ENCODE measurements around the gene SDK1.
"Not testable (repeated sequence)": the region's sequence is repeated elsewhere in the genome, so short reads cannot be mapped to it uniquely, and the experiment has no call there.

The SDK1 gene

DNA sequence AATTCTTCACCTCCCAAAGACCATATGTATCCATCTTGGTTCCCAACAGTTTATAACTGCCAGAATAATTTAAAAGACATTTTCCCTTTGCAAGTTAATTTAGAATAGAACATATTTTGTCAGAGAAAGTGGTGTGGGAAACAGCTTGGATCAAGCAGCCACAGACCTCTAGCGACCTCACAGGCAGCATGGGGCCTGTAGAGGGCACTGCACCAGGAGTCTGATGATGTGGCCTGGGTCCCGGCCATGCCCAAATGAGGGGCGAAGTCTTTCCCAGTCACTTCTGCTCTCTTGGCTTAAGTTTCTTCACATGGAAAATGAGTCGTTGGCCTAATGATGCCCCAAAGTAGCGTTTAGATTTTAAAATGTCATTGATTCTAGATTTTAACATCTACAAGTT is 243.2 kb downstream of the SDK1 start:
- no peak for DNase-seq

DNA sequence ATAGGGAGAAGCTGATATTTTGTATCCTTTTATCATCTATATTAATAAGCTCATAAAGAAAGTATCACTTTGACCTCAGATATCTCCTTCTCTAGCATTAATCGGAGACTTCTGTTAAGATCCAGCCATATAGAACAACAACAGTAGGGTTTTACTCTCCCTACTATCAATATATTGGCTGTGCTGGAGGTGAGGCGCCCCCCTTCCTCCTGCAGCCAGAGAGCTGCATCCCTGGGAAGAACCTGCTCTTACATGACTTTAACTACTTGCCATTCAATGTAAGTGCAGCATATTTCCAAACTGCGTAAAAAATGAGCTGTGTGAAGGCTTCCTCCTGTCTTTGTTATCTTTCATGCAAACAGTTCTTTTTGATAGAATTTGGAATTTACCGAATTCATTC is 247.8 kb downstream of the SDK1 start:
- no peak for DNase-seq

DNA sequence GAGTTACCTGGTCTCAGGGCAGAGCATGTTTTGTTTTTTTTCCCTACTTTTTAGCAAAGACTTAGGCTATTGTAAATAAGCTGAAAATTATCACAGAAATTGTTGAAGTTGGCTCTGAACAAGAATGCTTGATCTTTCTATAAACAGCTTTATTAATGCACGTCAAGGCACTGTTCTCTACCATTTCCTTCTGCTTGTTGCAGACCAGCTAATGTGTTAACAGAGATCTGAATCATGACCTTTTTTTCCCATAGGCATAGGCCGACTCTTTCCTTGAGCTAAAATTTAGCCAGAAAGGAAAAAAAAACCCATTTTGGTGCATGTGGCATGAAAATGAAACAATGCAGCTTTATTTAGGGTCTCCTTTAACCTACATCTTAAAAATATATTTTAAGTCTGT is 248.5 kb downstream of the SDK1 start:
- DNase-seq = no peak

DNA sequence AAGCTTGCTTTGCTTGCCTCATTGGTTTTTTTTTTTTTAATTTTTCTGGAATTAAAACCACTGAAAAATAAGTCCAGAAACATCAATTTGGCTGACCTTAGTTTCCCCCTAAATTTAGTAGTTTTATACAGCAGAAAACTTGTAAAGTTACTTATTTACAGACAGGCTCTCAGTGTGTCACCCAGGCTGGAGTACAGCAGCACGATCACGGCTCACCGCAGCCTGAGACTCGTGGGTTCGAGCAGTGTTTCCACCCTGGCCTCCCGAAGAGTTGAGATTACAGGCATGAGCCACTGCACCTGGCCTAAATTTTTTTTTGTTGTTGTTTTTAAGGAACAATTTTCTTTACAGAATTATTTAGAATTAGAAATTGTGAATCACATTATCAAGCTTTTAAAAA is 250.5 kb downstream of the SDK1 start:
- no peak for DNase-seq

DNA sequence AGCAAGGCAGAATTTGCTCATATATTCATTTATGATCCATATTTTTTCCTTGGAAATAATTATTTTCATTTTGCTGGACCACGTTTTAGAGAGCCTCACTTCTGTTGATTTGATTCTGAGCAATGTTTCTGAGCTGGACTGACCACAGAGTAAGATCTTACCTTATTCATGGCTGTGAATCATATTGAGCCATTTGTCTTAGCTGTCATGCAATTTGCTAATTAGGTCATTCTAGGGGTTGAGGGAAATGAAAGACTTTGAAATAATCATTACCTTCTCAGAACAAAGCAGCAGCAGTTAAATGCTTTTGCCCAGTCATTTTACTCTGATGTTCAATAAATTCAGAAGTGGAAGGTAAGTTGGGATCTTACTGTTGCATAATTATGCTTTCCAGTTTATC is 251.4 kb downstream of the SDK1 start:
- no peak for DNase-seq

DNA sequence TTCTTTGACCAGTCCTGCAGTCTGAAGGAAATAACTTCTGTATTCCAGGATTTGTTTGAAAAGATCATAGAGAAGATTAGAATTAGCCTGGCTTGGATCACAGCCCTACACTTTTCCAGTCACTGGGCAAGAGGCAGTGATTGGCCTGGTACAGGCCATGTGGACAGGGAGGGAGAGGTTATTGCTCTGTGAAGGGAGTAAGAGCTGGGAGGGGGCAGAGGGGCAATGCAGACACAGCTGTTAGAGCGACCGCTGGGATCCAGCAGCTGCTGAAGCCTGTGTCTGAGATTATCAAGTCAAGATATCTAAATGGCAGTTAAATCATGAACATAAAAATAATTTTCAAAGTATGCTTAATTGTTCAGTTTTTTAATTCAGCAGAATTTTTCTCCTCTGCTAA is 257.3 kb downstream of the SDK1 start:
- DNase-seq = no peak

DNA sequence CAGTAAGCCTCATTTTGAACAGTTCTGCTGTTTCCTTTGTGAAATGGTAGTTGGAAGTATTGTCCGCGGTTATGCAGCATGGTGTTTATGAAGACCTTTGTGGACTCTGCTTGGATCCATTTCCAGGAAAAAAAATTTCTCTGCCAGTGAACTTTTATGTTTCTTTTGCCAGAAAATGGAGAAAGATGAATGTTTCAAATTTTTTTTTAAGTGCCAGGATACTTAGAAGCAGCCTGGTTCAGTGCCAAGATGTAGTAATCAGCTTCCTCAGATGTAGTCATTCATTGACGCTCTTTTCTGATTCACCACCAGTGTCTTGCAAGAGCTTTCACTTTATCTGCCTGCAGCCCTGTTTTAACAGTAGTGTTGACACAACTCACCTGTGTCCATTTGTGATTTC is 258.2 kb downstream of the SDK1 start:
- DNase-seq = no peak

DNA sequence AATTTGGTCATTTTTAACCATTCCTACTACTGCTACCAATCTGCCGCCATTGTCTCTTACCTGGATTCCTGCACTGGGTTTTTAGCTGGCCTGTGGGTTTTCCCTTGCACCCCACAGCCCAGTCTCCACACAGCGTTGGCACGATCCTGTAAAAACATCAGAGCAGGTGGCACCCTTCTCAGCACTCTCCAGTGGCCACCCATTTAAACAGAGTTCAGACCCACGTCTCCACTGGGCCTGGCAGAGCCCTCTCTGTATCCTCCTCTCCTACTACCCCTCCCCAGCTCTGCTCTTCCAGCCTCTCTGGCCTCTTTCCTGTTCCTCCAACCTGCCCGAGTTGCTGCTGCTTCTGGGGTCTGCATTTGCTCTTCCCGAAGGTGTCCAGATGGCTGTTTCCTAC is 259.4 kb downstream of the SDK1 start:
- DNase-seq = no peak

DNA sequence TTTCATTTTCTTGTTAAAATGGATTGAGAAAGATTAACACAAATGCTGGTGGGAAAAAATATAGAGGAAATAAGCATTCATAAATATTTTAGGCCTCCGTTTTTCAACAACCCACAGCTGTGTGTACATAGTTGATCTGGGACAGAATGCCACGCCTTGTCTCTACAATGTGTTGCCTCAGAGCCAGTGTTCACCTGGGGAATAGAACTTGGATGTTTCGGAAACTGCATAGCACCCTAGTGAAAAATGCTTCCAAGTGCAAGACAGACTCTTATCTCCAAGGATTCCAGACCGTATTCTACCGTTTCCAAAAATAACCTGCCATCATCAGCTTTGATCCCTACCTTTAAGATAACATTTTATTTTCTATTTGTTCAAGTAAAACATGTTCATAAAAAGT is 260.9 kb downstream of the SDK1 start:
- DNase-seq = no peak

DNA sequence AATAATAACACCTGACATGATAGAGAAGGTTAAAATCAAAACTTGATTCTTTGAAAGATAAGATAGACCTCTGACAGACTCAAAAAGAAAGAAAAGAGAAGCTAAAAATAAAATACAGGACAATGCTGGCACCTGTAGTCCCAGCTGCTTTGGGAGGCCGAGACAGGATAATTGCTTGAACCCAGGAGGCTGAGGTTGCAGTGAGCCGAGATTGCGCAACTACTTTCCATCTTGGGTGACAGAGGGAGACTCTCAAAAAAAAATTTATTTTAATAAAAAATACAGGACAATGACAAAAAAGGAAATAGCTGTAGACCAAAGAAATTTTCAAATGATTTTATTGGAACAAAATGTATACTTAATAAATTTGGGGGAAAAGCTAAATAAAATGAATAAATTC is 263.2 kb downstream of the SDK1 start:
- DNase-seq = no peak

DNA sequence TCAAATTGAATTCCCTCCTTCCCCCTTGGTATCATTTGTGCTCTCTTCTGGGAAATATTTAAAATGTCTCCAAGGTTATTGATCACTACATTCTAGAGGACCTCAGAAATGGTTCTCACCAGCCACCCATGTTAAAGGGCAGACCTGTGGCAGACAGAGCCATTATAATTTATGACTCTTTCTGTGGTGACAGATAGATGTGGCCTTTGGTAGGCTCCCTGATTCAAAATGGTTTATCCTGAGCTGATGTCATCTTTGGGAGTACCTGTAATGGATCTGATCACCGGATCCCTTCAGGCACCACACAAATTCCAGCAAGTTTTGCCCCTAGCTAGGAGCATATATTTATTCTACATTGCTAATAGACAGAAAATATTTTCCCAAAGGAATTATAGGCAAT is 267.5 kb downstream of the SDK1 start:
- no peak for DNase-seq

DNA sequence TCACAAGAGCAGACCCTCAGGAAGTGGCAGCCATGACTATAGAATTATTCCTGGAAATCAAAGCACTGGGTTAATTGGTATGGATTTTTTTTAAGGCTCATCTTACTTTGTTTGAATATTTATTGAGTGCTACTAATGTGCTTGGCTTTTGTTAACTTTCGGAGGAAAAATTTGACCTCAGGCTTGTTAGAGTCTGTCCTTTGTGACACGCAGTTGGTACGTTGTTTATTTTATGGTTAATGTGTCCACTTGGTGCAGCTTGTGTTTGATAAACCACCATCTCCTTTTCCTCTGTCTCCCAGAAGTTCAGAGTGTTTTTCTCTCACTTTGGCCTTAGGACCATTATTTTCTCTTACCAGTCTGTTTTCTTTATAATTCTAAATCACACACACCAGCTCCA is 268.6 kb downstream of the SDK1 start:
- no peak for DNase-seq

DNA sequence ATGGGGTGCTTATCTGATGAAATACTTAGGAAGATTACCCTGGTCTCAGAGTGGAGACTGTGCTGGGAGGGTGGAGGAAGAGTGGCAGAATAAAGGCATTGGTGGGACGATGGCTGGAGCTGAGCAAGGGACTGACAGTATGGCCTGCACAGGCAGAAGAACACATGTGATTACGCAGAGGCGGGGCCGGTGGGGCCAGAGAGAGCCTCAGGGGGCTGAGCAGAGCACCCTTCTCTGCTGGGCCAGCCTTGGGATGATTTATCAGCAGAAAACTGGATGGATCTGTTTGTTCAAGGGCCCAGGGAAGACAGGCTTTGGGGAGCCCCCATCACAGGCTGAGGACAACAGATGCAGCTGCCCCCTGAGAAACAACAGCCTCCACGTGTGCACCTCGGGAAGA is 272.1 kb downstream of the SDK1 start:
- DNase-seq = no peak

DNA sequence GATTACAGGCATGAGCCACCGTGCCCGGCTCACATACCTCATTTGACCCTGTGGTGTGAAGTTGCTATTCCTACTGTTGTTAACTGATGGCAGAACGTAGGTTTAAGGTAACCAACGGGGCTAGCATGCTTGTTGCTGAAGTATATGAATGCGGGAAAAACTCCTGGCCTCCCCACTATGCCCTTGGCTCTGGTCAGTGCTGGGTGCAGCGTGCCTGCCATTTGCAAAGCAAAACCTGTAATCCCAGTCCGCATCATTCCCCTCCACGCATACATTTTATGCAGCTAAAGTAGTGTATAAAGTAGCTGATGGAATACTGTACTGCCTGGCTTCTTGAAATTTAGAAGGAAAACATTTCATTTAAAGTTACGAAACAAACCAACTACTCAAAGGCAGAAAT is 273.3 kb downstream of the SDK1 start:
- DNase-seq = no peak

DNA sequence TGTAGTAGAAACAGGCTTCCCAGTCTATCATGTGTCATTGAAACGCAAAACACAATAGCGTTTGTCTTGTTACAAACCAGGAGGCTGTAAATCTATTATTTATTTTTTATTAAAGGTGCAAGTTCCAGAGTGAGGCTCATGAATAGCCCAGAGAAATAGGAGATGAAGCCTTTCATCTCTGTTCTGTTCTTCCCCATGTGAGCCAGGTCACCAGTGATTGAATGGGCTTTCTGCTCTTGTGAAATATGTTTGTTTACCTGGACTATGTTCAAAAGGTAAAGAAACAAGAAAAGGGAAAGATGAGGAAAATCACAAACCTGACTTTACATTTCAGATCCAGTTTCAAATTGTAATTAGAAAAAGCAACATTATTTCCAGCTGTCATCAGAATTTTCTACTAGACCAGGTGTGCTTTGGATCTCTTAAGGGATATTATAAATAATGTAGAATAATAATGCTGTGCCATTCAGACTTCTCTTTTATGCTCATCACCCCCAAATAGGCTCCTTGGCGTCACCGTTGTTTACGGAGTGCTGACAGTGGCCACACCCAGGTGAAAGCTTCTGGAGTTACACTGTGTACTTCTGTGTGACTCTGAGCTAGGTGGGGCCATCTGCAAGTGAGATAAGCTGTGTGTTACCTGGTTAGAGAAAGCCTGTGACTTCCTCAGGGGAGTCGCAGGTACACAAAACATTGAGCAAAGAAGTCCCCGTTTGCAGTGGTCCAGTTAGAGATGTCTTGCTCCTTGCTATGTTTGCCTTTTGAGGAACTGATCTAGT is 274.9 kb downstream of the SDK1 start:
- no peak for DNase-seq

DNA sequence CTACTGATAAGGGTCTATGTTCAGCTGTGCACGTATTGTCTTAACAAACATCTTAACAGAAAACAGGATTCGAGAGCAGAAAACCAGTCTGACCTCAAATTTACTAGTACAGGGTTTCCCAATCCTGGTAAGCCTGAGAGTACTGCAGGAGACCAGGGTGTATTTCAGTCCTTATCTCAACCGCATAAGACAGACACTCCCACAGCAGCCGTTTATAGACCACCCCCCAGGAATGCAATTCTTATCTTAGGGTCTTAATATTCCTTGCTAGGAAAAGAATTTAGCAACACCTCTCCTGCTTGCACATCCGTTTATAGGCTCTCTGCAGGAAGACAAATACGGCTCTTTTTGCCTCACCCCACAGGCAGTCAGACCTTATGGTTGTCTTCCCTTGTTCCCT is 277.3 kb downstream of the SDK1 start:
- DNase-seq = no peak

DNA sequence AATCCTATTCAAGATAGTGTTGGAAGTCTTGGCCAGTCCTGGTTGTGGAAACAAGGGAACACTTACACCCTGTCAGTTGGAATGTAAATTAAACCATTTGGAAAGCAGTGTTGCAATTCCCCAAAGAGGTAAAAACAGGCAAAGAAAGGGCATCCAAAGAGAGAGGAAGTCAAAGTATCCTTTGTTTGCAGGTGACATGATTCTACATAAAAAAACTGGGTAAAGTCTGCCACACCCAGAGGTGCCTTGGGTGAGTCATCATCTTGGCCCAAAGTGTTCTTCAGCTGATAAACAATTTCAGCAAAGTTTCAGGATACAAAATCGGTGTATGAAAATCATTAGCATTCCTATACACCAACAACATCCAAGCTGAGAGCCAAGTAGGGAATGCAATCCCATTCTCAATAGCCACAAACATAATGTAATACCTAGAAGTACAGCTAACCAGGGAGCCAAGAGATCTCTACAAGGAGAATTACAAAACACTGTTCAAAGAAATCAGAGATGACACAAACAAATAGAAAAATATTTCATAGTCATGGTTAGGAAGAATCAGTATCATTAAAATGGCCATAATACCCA is 278.7 kb downstream of the SDK1 start:
- no peak for DNase-seq

DNA sequence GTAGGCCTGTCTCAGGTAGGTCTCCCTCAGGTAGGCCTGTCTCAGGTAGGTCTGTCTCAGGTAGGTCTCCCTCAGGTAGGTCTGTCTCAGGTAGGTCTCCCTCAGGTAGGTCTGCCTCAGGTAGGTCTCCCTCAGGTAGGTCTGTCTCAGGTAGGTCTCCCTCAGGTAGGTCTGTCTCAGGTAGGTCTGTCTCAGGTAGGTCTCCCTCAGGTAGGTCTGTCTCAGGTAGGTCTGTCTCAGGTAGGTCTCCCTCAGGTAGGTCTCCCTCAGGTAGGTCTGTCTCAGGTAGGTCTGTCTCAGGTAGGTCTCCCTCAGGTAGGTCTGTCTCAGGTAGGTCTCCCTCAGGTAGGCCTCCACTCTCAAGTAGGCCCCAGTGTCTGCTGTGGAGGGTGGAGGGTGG is 281.1 kb downstream of the SDK1 start:
- not testable (repeated sequence) for DNase-seq

DNA sequence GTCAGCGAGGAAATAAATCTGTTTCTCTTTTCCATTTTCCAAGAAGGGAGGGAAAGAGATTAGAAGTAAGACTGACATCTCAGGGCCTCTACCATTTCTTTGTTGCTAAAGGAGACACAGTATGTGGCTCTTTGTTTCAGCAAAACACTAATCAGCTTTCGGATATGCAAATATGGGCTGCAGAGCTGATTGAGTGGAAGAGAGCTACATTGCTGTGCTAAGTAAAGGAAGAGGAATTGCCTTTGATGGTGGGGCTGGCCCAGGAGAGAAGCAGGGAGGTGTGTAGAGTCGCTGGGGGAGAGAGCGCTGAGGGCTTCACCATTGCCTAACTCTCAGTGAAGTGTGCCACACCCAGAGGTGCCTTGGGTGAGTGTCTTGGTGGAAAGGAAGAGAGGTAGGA is 284.8 kb downstream of the SDK1 start:
- no peak for DNase-seq

DNA sequence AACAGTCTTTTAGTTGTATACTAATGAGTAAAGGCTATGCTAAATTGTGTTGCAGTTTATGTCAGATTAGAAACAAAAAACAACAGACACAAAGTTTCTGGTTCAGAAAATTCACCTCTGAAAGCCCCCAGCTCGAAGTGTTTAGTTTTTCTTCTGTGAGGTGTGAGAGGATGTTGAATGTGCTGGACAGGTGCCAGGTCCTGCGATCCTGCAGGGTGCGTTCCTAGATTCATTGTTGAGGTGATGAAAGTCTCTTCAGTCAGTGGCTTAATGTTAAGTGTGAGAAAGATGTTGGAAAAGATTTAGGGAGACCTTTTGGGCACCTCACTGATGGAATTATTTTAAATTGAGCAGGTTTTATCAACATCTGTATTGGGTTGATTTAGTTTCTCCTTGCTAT is 287.3 kb downstream of the SDK1 start:
- no peak for DNase-seq

DNA sequence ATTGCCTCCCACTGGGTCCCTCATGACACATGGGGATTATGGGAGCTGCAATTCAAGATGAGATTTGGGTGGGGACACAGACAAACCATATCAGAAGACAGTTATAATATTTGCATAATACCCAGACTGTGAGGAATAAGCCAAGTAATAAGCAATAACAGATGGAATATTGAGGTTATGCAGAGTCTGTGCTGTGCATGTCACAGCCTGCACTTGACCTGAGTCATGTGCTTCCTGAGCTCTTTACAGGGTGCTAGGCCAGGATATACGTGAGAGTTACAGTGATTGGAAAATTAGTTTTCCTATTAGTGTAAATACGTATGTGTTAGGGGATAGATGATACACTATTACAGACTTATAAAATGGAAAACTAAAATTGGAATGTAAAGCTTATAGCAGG is 288.7 kb downstream of the SDK1 start:
- no peak for DNase-seq

DNA sequence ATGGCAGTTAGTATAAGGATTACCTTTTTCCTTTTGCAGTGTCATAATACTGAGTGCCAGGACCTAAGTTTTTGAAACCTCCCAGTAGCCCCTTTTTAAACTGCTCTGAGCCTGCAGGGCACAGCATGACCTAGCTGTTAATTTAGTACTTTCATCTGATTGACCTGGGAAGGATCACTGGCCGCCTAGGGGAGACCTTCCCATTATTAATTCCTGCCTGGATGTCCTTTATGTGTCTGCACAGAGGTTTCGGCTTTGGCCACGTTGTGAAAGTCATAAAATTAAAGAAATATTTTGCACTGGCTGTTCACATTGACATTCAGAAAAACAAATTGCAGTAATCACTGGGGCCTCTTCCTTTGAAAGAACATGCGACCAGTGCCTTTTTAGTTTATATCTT is 290.2 kb downstream of the SDK1 start:
- no peak for DNase-seq

DNA sequence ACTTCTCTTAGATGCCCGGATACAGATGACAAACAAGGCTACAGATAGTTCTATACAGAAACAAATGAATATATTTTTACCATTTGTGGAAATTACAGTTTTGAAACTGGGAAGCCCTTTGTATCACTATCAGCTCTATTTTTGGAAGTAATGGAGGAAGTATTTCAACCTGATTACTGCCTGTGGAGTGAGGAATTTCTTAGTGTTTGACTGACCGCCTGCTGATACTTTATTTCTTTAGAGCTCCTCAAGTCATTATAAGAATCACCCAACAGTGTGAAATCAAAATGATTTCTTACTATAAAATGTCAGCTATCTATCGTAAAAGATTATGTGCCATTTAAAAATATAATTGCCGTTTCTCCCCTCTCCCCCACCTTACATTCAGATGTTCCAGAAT is 290.9 kb downstream of the SDK1 start:
- DNase-seq = no peak

DNA sequence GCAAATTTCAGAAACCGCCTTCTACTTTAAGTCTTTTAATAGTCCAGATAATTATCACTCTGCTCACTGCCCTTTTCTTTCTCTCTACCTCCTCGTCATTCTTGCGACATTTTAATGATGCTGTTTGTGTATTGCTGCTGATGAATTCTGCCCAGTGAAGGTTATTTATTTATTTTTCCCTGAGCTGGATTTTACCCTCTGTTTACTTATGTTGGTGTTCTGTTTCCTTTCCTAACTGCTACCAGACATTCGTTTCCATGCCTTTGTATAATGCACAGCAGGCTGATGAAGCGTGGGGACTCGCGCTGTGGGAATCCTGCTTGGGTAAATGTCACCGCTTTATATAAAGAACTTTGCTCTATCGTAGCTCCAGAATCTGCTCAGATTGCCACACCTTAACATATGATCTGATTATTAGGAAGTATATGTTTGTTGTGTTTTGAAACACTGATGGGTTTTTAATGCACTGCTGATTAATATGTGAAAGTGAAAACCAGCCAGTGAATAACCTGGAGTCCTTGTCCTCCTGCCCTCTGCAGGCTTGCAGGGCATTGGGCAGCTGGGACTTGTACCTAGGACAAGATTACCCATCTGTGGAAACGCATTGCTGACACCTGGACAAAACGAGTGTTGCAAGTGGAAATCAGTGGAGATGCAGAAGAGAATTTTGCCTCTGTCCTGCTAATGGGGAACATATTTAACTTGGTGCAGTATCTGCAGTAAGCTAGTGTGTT is 291.5 kb downstream of the SDK1 start:
- DNase-seq = no peak

DNA sequence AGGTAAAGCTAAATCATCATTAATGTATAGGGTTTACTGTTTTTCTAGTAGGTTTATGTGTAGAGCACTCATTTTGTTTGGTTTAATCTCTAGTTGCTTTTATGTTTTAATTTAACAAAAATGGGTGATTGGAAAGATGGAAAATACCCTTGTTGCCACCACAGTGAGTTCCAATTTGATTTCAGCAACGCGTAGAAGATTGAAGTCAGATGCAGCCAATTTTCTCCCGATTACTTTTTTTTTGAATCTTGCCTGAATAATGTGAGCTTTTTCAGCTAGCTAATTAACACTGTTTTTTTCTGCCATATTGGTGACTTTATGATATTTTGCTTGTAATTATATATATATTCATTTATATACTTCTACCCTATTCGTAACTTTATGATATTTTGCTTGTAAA is 293.8 kb downstream of the SDK1 start:
- no peak for DNase-seq
